ENCODE results near the gene ISX.
"Not testable (repeated sequence)": the region's sequence is repeated elsewhere in the genome, so short reads cannot be mapped to it uniquely, and the experiment has no call there.

ISX gene

DNA sequence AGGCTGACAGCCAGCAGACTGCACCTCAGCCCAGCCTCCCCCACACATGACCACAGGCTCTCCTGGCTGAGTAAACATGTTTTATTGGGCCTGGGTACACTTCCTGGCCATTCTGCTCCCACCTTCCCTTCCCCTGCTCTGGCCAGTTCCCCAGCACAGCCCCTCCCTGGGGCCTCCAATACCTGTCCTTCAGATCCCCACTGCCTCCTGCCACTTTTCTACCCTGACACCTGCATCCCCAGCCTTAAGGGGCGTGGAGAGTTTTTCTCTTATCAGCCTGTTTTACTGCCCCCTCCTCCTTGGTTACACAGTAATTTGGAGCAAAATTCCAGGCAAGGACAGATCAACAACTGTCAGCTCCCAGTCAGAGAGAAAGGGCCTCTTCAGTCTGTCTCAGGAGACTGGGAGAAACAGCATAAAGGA is at the start of gene ISX:
ISX (plus strand) TSS at position 363 of the 423 bp plus-strand sequence. CDS start 930 bp downstream, outside the sequence.
- no peak for TF ChIP-seq FOXP2 (optimal IDR thresholded peaks at IDR 0.05; ENCODE audit: control extremely low read depth, extremely low read length, insufficient read depth)
- no peak for TF ChIP-seq EZH2 (IDR thresholded peaks at IDR 0.05)
- DNase-seq (ENCODE audit: low read depth, low spot score) = no peak
- Histone ChIP-seq H3K9me3 (ENCODE audit: low read depth, low read length) (no peaks in the 10 kb centered on the region), H3K27ac (no peak within 1 kb of the TSS), H3K4me3 (no peak within 1 kb of the TSS), H3K36me3 (ENCODE audit: insufficient read depth, low read length) (no peaks in the 10 kb centered on the region), H3K9ac (ENCODE audit: insufficient read length) (no peak within 1 kb of the TSS)

DNA sequence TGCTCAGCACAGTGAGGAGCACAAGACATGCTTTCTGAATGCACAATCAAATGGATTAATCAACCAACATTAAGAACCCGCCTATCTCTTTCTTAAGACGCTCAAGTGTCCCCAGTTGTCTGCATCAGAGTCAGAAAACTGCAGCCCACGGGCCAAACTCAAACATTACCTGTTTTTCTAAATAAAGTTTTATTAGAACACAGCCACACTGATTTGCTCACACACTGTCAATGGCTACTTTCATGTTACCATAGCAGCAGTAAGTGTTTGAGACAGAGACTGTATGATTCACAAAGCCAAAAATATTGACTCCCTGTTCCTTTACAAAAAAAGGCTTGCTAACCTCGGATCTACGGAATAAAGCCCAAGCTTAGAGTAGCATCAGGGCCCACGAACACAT is 49.0 kb upstream of the ISX start:
- no peak overlapping the region for H3K9ac ChIP-seq (ENCODE audit: insufficient read length)
- H3K36me3 ChIP-seq (ENCODE audit: insufficient read depth, low read length) = no peaks in the 10 kb centered on the region
- no peaks in the 10 kb centered on the region for H3K9me3 ChIP-seq (ENCODE audit: low read depth, low read length)
- no peak overlapping the region for H3K27ac ChIP-seq
- no peak for DNase-seq (ENCODE audit: low read depth, low spot score)
- no peak overlapping the region for H3K4me3 ChIP-seq
- TF ChIP-seq EZH2 (IDR thresholded peaks at IDR 0.05) (no peak), FOXP2 (optimal IDR thresholded peaks at IDR 0.05; ENCODE audit: control extremely low read depth, extremely low read length, insufficient read depth) (no peak), POLR2AphosphoS5 (IDR thresholded peaks at IDR 0.05; ENCODE audit: borderline replicate concordance, low read depth, low read length) (no peak)

DNA sequence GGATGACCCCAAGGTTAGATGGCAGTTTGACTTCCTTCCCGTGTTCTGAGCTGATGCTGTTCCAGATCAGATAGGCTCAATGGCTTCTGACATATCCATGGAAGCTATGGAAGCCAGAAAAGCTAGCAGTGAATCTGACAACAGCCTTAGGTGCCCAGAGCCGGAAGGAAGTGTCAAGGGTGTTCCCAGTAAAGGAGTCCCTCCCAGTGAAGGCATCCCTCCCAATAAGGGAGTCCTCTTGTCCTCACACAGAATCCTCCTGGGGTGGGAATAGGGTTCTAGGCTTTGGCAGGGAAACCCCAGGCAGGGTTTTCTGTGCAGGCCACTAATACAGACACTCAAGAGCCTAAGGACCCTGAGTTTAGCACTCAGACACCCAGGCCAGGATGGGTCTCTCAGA is 47.0 kb upstream of the ISX start:
- no peak overlapping the region for H3K4me3 ChIP-seq
- no peaks in the 10 kb centered on the region for H3K9me3 ChIP-seq (ENCODE audit: low read depth, low read length)
- no peak for DNase-seq (ENCODE audit: low read depth, low spot score)
- no peaks in the 10 kb centered on the region for H3K36me3 ChIP-seq (ENCODE audit: insufficient read depth, low read length)
- H3K27ac ChIP-seq = no peak overlapping the region
- no peak overlapping the region for H3K9ac ChIP-seq (ENCODE audit: insufficient read length)
- TF ChIP-seq EZH2 (IDR thresholded peaks at IDR 0.05) = no peak
- no peak for TF ChIP-seq POLR2AphosphoS5 (IDR thresholded peaks at IDR 0.05; ENCODE audit: borderline replicate concordance, low read depth, low read length)
- TF ChIP-seq FOXP2 (optimal IDR thresholded peaks at IDR 0.05; ENCODE audit: control extremely low read depth, extremely low read length, insufficient read depth) = no peak

DNA sequence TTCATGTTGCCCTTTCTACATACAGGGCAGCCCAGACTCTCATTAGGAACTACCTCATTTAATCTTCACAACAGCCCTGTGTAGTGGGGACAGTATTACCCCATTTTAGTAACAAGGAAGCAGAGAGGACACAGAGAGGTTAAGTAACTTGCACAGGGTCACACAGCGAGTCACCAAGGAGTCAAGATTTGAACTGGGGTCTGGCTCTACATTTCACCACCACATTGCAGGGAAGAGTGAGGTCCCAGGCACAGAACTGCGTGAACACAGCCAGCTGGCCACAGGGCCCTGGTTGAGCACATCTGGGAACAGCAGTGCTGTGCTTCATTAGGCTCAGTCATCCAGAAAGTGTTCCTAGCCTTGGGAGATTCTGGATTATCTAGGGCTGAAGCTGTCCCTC is 45.4 kb upstream of the ISX start:
- Histone ChIP-seq H3K27ac (no peak overlapping the region), H3K36me3 (ENCODE audit: insufficient read depth, low read length) (no peaks in the 10 kb centered on the region), H3K9ac (ENCODE audit: insufficient read length) (no peak overlapping the region), H3K9me3 (ENCODE audit: low read depth, low read length) (no peaks in the 10 kb centered on the region), H3K4me3 (no peak overlapping the region)
- no peak for DNase-seq (ENCODE audit: low read depth, low spot score)
- TF ChIP-seq FOXP2 (optimal IDR thresholded peaks at IDR 0.05; ENCODE audit: control extremely low read depth, extremely low read length, insufficient read depth) (no peak), POLR2AphosphoS5 (IDR thresholded peaks at IDR 0.05; ENCODE audit: borderline replicate concordance, low read depth, low read length) (no peak), EZH2 (IDR thresholded peaks at IDR 0.05) (no peak)

DNA sequence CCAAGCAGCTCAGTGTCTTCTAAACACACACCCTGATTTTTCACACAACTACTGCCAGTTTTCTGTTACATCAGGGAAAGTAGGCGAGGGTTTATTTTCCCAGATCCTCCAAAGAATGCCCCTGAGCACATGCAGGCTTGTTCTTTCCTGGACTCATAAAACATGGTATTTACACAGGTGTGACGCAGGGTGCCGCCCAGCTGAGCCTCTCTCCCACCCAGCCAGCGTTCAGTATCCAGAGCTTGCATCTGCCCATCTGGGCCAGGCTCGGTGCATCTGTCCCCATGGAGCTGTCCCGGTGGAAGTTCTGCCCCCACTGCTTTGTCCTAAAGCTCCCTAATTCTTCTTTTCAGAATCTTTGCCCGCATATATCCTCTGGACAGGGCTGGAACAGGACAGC is 44.8 kb upstream of the ISX start:
- DNase-seq (ENCODE audit: low read depth, low spot score) = no peak
- no peak for TF ChIP-seq POLR2AphosphoS5 (IDR thresholded peaks at IDR 0.05; ENCODE audit: borderline replicate concordance, low read depth, low read length)
- no peak overlapping the region for H3K27ac ChIP-seq
- H3K9me3 ChIP-seq (ENCODE audit: low read depth, low read length) = no peaks in the 10 kb centered on the region
- no peak overlapping the region for H3K9ac ChIP-seq (ENCODE audit: insufficient read length)
- no peak overlapping the region for H3K4me3 ChIP-seq
- no peaks in the 10 kb centered on the region for H3K36me3 ChIP-seq (ENCODE audit: insufficient read depth, low read length)

DNA sequence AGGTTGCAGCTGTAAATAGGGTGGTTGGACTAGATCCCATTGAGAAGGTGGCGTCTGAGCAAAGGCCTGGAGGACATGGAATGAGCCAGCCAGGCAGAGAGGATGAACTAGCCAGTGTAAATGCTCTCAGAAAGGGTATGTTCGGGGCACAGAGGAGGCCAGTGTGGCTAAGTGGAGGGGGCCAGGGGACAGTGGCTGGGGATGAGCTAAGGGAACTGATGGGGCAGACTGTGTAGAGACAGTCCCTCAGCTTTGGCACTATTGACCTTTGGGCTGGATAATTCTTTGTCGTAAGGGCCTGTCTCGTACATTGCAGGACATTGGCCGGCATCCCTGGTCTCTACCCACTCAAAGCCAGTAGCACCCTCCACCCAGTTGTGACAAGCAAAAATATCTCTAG is 43.7 kb upstream of the ISX start:
- Histone ChIP-seq H3K4me3 (no peak overlapping the region), H3K9me3 (ENCODE audit: low read depth, low read length) (no peaks in the 10 kb centered on the region), H3K9ac (ENCODE audit: insufficient read length) (no peak overlapping the region), H3K27ac (no peak overlapping the region), H3K36me3 (ENCODE audit: insufficient read depth, low read length) (no peaks in the 10 kb centered on the region)
- TF ChIP-seq EZH2 (IDR thresholded peaks at IDR 0.05) (no peak), POLR2AphosphoS5 (IDR thresholded peaks at IDR 0.05; ENCODE audit: borderline replicate concordance, low read depth, low read length) (no peak), FOXP2 (optimal IDR thresholded peaks at IDR 0.05; ENCODE audit: control extremely low read depth, extremely low read length, insufficient read depth) (no peak)
- no peak for DNase-seq (ENCODE audit: low read depth, low spot score)

DNA sequence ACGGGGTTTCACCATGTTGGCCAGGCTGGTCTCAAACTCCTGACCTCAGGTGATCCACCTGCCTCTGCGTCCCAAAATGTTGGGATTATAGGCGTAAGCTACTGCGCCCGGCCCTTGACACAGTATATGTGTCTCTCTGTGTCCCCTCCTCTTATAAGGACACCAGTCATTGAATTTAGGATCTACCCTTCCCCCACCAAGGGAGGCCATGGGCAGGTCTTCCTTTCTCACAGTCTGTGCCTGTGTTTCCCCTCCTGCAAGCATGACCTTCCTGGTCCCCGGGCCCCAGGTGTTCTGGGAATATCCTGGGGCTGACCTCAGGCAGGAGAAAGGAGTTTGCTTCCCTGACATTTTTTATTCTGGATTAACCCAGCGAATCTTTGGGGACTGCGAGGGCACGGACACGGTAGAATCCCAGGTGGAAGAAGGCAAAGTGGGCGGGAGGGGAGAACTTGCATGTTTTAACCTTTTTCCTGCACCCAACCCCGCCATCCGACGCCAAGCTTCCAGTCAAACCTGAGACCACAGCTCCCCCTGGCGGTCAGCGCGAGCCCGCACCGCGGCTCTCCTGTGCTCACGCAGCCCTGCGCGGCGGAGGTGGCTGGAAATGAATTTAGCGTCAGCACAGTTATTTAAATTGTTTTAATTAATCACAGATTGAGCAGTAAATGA is 42.1 kb upstream of the ISX start:
- no peak for DNase-seq (ENCODE audit: low read depth, low spot score)
- H3K4me3 ChIP-seq = no peak overlapping the region
- no peak overlapping the region for H3K9ac ChIP-seq (ENCODE audit: insufficient read length)

DNA sequence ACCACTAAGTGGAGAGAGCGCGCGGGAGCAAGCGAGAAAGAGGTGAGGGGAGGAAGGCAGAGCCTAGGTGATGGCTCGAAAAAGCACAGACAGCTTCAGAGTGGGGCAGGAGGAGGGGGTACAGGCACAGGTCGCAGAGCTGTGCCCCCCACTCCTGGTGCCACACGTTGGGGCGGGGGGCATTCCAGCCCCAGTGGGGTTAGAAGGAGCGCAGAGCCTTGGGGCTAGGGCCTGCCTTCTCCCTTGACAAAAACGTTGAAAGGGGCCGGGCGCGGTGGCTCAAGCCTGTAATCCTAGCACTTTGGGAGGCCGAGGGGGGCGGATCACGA is 41.6 kb upstream of the ISX start:
- H3K4me3 ChIP-seq = no peak overlapping the region
- no peak overlapping the region for H3K9ac ChIP-seq (ENCODE audit: insufficient read length)
- TF ChIP-seq POLR2AphosphoS5 (IDR thresholded peaks at IDR 0.05; ENCODE audit: borderline replicate concordance, low read depth, low read length) (no peak), FOXP2 (optimal IDR thresholded peaks at IDR 0.05; ENCODE audit: control extremely low read depth, extremely low read length, insufficient read depth) (no peak), EZH2 (IDR thresholded peaks at IDR 0.05) (no peak)
- H3K9me3 ChIP-seq (ENCODE audit: low read depth, low read length) = no peaks in the 10 kb centered on the region
- no peak for DNase-seq (ENCODE audit: low read depth, low spot score)
- H3K36me3 ChIP-seq (ENCODE audit: insufficient read depth, low read length) = no peaks in the 10 kb centered on the region
- H3K27ac ChIP-seq = no peak overlapping the region

More for the DNA sequence above, 42.1 kb upstream of the ISX start:
- Histone ChIP-seq H3K36me3 (ENCODE audit: insufficient read depth, low read length) (no peaks in the 10 kb centered on the region), H3K27ac (no peak overlapping the region), H3K9me3 (ENCODE audit: low read depth, low read length) (no peaks in the 10 kb centered on the region)
- TF ChIP-seq POLR2AphosphoS5 (IDR thresholded peaks at IDR 0.05; ENCODE audit: borderline replicate concordance, low read depth, low read length) (no peak), FOXP2 (optimal IDR thresholded peaks at IDR 0.05; ENCODE audit: control extremely low read depth, extremely low read length, insufficient read depth) (no peak), EZH2 (IDR thresholded peaks at IDR 0.05) (no peak)

DNA sequence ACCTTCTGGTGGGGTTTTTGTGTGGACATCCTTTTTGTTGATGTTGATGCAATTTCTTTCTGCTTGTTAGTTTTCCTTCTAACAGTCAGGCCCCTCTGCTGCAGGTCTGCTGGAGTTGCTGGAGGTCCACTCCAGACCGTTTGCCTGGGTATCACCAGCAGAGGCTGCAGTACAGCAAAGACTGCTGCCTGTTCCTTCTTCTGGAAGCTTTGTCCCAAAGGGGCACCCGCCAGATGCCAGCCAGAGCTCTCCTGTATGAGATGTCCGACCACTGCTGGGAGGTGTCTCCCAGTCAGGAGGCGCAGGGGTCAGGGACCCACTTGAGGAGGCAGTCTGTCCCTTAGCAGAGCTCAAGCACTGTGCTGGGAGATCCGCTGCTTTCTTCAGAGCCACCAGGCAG is 35.8 kb upstream of the ISX start:
- H3K36me3 ChIP-seq (ENCODE audit: insufficient read depth, low read length); DNase-seq (ENCODE audit: low read depth, low spot score); H3K9ac ChIP-seq (ENCODE audit: insufficient read length); H3K4me3 ChIP-seq; H3K27ac ChIP-seq; H3K9me3 ChIP-seq (ENCODE audit: low read depth, low read length): not testable (repeated sequence)
